Germinal center (tissue), 1 donor: ENCODE data around the gene CRYBB2.
"Not testable (repeated sequence)": the region's sequence is repeated elsewhere in the genome, so short reads cannot be mapped to it uniquely, and the experiment has no call there.

Experiments used
- DNase-seq: peaks from one replicate; pipeline ENCODE4 v3.0.0; 2012; ENCODE audit warnings: mixed read lengths, low spot score

The CRYBB2 gene

GRCh38 chr22:25219211-25219689, at the start of gene CRYBB2:
Gene CRYBB2, plus strand, starts transcription at chr22:25219639. Its CDS starts 1,791 bp downstream, at chr22:25221430.
- no peak for DNase-seq

GRCh38 chr22:25170426-25170980, 48.9 kb upstream of the CRYBB2 start:
- no peak for DNase-seq

DNA sequence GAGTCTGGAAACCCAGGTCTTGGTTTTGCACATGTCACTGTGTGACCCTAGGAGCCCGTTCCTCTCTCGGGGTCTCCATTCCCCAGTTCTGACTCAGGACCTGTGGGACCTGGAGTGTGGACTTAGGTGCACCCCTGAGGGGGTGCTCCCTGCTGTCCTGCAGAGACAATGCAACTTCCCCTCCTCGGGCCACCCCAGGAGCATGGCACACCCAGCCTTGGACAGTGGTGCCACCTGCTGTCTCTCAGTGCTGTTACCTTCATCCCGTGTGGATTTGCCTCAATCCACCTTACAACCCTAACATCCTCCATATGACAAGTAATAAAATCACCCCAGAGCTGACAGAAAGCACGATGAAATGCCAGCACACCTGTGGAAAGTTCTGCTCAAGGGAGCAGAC, 47.3 kb upstream of the CRYBB2 start:
- DNase-seq: no peak

GRCh38 chr22:25174156-25174887, 45.1 kb upstream of the CRYBB2 start:
- no peak for DNase-seq

- no peak for DNase-seq
These were observed 44.5 kb upstream of the CRYBB2 start for GRCh38 chr22:25174888-25175411.

DNA sequence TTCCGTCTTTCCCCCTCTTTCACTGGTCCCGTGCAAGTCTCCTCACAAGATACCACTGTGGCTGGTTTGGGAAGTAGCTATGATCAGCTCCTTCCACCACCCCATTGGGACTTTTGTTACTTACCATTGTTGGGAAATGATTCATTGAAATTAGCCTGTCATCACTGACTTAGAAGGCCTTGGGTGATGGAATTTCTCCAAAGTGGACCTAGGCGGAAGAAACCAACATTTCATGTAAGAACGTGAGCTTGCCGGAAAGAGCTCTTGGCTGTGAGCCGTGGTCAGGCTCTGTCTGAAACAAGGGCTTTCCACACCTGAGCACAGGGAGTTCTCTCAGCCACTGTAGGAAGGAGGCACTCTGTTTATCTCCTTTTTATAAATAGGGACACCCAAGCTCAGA, 43.3 kb upstream of the CRYBB2 start:
- DNase-seq: no peak

GRCh38 chr22:25176799-25177198, 42.6 kb upstream of the CRYBB2 start:
- no peak for DNase-seq

DNA sequence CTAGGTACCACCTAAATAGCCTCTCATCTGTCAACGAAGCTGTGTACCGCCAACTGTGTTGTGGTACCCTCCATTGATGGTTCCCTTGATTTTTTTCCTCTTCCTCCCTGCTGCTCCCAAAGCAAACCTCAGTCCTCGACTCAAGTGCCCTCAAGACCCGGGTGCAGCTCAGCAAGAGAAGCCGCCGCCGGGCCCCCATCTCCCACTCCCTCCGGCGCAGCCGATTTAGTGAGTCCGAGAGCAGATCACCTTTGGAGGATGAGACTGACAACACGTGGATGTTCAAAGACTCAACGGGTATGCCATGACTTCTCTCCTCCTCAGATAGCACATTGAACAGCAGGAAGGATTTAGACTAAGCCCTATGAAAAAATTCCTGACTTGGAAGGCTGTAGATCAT, 42.2 kb upstream of the CRYBB2 start:
- DNase-seq: no peak

GRCh38 chr22:25177895-25178294, 41.5 kb upstream of the CRYBB2 start:
- no peak for DNase-seq

DNA sequence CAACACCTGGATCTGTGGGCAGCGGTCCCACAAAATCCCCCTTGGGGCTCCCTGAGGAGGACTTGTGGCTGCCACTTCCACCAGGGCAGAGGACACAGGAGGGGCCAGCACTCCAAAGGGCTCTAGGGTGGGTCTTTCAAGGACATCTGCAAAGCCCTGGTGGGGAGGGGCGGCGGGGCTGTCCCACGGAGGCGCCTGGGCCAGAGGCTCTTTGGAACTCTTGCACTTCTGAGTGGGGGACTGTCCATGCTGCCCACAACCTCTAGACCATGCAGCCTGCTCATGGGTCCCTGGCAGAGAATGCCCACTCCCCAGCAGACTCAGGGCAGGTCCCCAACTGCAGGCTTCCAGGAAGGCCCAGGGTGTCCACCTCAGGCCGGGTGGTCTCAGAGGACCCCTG, 41.1 kb upstream of the CRYBB2 start:
- not testable (repeated sequence) for DNase-seq

GRCh38 chr22:25178869-25179631, 40.4 kb upstream of the CRYBB2 start:
- not testable (repeated sequence) for DNase-seq

DNA sequence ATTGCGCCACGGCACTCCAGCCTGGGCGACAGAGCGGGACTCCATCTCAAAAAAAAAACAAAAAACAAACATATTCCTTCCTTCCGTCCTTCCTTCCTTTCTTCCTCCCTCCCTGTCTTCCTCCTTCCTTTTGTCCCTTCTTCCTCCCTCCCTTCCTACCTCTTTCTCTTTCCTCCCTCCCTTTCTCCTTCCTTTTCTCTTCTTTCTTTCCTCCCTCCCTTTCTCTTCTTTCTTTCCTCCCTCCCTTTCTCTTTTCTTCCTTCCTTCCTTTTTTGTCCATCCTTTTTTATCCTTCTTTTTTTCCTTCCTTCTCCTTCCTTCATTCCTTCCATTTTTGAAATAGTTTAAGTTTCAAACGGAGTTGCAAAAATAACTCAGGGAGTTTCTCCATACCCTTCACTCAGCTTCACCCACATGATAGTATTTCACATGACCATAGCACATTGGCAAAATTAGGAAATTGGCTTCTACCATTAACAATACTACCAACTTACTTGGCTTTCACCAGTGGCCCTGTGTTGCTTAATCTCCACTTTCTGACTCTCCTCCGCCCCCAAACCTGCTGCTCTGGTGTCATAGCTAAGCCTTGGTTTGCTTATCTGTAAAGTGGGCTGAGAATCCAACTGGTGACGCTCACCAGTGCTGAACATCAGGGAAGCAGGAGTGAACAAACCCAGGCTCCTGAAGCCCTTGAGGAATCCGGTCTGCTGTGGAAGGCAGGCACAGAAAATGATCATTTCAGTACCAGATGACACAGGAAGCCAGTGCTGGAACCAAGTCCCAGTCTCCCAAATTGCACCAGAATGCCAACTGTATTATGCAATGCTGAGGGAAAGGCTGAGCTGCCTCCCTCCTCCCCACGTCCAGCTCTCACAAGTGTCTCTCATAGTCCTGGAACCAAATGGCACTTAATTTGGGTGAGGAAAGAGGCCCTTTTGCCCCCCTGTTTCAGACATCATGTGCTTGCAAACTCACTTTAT, 37.0 kb upstream of the CRYBB2 start:
- no peak for DNase-seq

- DNase-seq: no peak
These were observed 35.4 kb upstream of the CRYBB2 start for GRCh38 chr22:25183949-25184619.

DNA sequence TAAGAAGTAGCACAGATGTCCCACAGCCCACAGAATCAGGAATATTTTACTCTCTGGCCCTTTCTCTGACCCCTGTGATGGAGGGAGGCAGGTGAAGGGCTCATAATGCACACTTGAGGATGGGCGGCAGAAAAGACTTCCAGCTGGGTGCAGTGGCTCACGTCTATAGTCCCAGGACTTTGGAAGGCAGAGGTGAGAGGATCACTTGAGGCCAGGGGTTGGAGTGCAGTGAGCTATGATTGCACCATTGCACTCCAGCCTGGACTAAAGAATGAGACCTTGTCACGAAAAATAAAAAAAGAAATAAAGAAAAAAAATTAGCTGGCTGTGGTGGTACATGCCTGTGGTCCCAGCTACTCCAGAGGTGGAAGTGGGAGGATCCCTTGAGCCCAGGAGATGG, 33.3 kb upstream of the CRYBB2 start:
- no peak for DNase-seq

- DNase-seq: no peak
These were observed 32.0 kb upstream of the CRYBB2 start for GRCh38 chr22:25187469-25187868.

- DNase-seq: no peak
These were observed 27.0 kb upstream of the CRYBB2 start for GRCh38 chr22:25192406-25192805.

- DNase-seq: no peak
These were observed 26.3 kb upstream of the CRYBB2 start for GRCh38 chr22:25193130-25193529.

DNA sequence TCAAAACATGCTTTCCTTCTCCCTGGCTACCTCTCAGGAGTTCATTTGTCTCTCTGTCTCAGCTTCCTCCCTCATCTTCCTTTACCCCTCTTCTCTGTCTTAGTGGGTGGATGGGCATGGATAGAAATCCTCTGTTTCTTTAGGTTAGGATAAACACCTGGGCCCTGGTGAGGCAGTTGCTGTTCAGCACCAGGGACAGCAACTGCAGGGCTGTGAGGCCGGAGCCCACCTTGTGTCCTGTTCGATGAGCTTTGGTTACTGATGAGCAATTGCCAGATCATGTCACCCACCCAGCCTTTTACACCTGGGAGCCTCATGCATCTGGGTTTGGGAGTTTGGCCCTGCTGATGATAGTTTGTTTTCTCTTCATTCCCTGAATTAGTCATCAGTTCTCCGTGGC, 25.9 kb upstream of the CRYBB2 start:
- DNase-seq: no peak

- no peak for DNase-seq
These were observed 23.1 kb upstream of the CRYBB2 start for GRCh38 chr22:25196326-25196725.

- DNase-seq: no peak
These were observed 22.1 kb upstream of the CRYBB2 start for GRCh38 chr22:25197340-25197739.
